Liver (tissue), 9 donors: ENCODE measurements around the gene NHSL2. TPM values are rescaled to one million over a fixed set of nuclear protein-coding genes. Genes with fewer than 3 reads are reported as not detected.

ENCODE experiments used
- DNase-seq: peaks from one replicate; pipeline ENCODE4 v3.0.0-alpha.2; 2017; ENCODE audit warnings: low spot score
- H3K27ac ChIP-seq, 2 donors: one replicate each; pipeline ENCODE4 v1.7.0; 2013; ENCODE audit warnings: inconsistent platforms in 2 of 2, low read length in 2 of 2, control low read depth in 1 of 2, low read depth in 1 of 2, mild to moderate bottlenecking in 1 of 2
- H3K27me3 ChIP-seq, 4 donors: one replicate each; pipeline versions ENCODE4 v1.6.1 to v1.7.0; 2013; ENCODE audit warnings: low read length in 3 of 4, inconsistent platforms in 1 of 4, mild to moderate bottlenecking in 1 of 4, moderate library complexity in 1 of 4; ENCODE audit not compliant: control insufficient read depth in 4 of 4, insufficient read depth in 4 of 4
- H3K36me3 ChIP-seq, 4 donors: one replicate each; pipeline versions ENCODE4 v1.6.1 to v1.7.0; 2013; ENCODE audit warnings: low read length in 3 of 4, mild to moderate bottlenecking in 3 of 4, low read depth in 1 of 4, moderate library complexity in 1 of 4; ENCODE audit not compliant: control insufficient read depth in 4 of 4, insufficient read depth in 3 of 4
- H3K4me1 ChIP-seq, 4 donors: one replicate each; pipeline versions ENCODE4 v1.6.1 to v1.7.0; 2013; ENCODE audit warnings: low read length in 3 of 4, mild to moderate bottlenecking in 3 of 4, moderate library complexity in 1 of 4; ENCODE audit not compliant: control insufficient read depth in 4 of 4, insufficient read depth in 4 of 4
- H3K4me3 ChIP-seq, 3 donors: one replicate each; pipeline versions ENCODE4 v1.6.1 to v1.7.0; 2013; ENCODE audit warnings: low read length in 3 of 3, control low read depth in 1 of 3, low read depth in 1 of 3, mild to moderate bottlenecking in 1 of 3
- H3K9ac ChIP-seq, 2 donors: one replicate each; pipeline ENCODE4 v1.7.0; 2013; ENCODE audit warnings: low read length in 2 of 2, mild to moderate bottlenecking in 2 of 2, moderate library complexity in 2 of 2, control low read depth in 1 of 2, low read depth in 1 of 2
- H3K9me3 ChIP-seq, 4 donors: one replicate each; pipeline versions ENCODE4 v1.6.1 to v1.7.0; 2013; ENCODE audit warnings: low read length in 3 of 4; ENCODE audit not compliant: control insufficient read depth in 4 of 4
- EGR1 ChIP-seq, 2 donors: IDR thresholded peaks; 2 replicates each; pipeline ENCODE4 v1.6.1; 2016 to 2018; ENCODE audit warnings: antibody characterized with exemption in 2 of 2, low read depth in 2 of 2
- FOXA1 ChIP-seq: IDR thresholded peaks from 2 replicates; pipeline ENCODE4 v1.6.1; 2016; ENCODE audit warnings: antibody characterized with exemption
- FOXA2 ChIP-seq: IDR thresholded peaks from 2 replicates; pipeline ENCODE4 v1.6.1; 2016; ENCODE audit warnings: antibody characterized with exemption
- HNF4A ChIP-seq, 2 donors: conservative IDR thresholded peaks; 2 replicates each; pipeline ENCODE4 v1.6.1; 2016; ENCODE audit warnings: antibody characterized with exemption in 2 of 2, mild to moderate bottlenecking in 2 of 2
- RAD21 ChIP-seq, 2 donors: IDR thresholded peaks; 2 replicates each; pipeline ENCODE4 v1.6.1; 2016; ENCODE audit warnings: antibody characterized with exemption in 2 of 2, mild to moderate bottlenecking in 2 of 2
- RXRA ChIP-seq, 2 donors: IDR thresholded peaks; 2 replicates each; pipeline ENCODE4 v1.6.1; 2017 to 2018; ENCODE audit warnings: antibody characterized with exemption in 2 of 2, mild to moderate bottlenecking in 1 of 2
- SP1 ChIP-seq: IDR thresholded peaks from 2 replicates; pipeline ENCODE4 v1.6.1; 2018; ENCODE audit warnings: antibody characterized with exemption, mild to moderate bottlenecking
- TAF1 ChIP-seq: conservative IDR thresholded peaks from 2 replicates; pipeline ENCODE4 v1.6.1; 2016; ENCODE audit warnings: antibody characterized with exemption, mild to moderate bottlenecking
- YY1 ChIP-seq: IDR thresholded peaks from 2 replicates; pipeline ENCODE4 v1.6.1; 2016; ENCODE audit warnings: antibody characterized with exemption, mild to moderate bottlenecking
- WGBS: extraction: QIAGEN DNeasy Blood & Tissue Kit; methylation state at CpG from one replicate; pipeline ENCODE4 v1.1.7; 2013; 5-methylcytosine and 5-hydroxymethylcytosine counted together
- polyA plus RNA-seq, 2 donors: library from polyadenylated mRNA; stranded (reverse) in 1 of 2; unstranded in 1 of 2; fragments of 200-250 nt in 1 of 2; fragments of >200 nt in 1 of 2; fragmentation: Nextera tagmentation in 1 of 2; extraction: Ambion mirVana in 1 of 2; gene quantifications; one replicate each; pipeline versions ENCODE4 v1.2.1 to v1.2.3, GENCODE V29; 2013 to 2015
- total RNA-seq, 2 donors: library from RNA; depleted of rRNA; stranded (reverse); fragments of >200 nt; gene quantifications; one replicate each; pipeline ENCODE4 v1.2.3, GENCODE V29; 2014
- TF ChIP-seq, protein P1 (sequence below): IDR thresholded peaks from 2 replicates; pipeline ENCODE4 v1.6.1; 2016; ENCODE audit warnings: antibody characterized with exemption, mild to moderate bottlenecking
- TF ChIP-seq, protein P2 (sequence below): IDR thresholded peaks from 2 replicates; pipeline ENCODE4 v1.6.1; 2016; ENCODE audit warnings: antibody characterized with exemption
- TF ChIP-seq, protein P3 (sequence below): IDR thresholded peaks from 2 replicates; pipeline ENCODE4 v1.6.1; 2016; ENCODE audit warnings: antibody characterized with exemption
- TF ChIP-seq, protein P4 (sequence below): IDR thresholded peaks from 2 replicates; pipeline ENCODE4 v1.6.1; 2016; ENCODE audit warnings: antibody characterized with exemption
- donor health status: healthy.
- donor health status: healthy.
- donor health status: healthy.
- donor health status: healthy.
- donor health status: healthy.

The NHSL2 gene
- total and polyA plus RNA-seq, 4 donors, result 0.45 to 1.3 (median 1.1) TPM

DNA sequence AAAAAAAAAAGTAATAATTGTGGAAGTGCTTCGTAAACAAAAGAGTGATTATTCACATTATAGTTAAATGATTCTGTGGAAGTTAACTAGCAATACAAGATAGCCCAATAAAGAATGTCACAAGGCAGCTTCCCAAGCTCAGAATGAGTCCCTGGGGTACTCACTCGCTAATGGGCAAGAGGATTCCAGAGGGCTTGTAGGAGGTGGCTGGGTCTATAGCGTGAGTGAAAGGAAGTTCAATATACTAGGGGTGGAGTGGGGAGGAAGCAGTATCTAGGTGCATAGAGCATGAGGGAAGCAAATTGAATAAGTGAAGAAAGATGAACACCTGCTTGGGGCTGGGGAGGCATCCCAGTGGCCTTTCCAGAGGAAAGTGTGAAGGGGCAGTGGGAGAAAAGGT lies 178.6 kb downstream of the NHSL2 start:
- no peaks in the 10 kb centered on the region for H3K36me3 ChIP-seq
- WGBS, result 84% methylated on average over 3 of the region's 3 CpGs
- no peak for TF ChIP-seq HNF4A (conservative IDR thresholded peaks at IDR 0.05)

DNA sequence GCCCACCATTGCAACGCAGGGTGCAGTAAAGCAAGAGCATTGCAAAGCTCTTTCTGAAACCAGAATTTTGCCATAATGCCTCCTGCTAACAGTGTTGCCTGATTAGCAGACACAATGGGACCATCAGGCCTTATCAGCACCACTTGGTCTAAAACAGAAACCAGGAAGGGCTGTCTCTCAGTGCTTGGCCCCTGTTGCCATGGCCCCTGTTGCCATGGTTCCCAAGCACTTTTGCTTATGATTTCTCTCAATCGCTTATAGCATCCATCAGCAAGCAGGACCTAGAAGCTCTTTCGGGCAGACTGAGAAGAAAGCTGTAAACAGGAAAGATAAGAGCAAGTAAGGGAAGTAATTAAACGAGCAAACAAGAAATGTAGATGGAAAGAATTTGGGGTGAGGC lies 184.2 kb downstream of the NHSL2 start:
- WGBS, result 62% methylated on average over 4 of the region's 4 CpGs
- Histone ChIP-seq H3K27me3 (no peaks in the 10 kb centered on the region), H3K4me1 (peaks cover 0 to 4% (median 0%) of the 10 kb centered on the region in 4 donors), H3K9me3 (no peaks in the 10 kb centered on the region), H3K4me3 (no peak overlapping the region), H3K9ac (no peak overlapping the region), H3K27ac (no peak overlapping the region), H3K36me3 (no peaks in the 10 kb centered on the region)
- DNase-seq, result peak; percentile 40
- no peak for TF ChIP-seq TAF1

More for the DNA sequence above, 178.6 kb downstream of the NHSL2 start:
- no peak overlapping the region for H3K9ac ChIP-seq
- H3K9me3 ChIP-seq, result no peaks in the 10 kb centered on the region
- H3K4me3 ChIP-seq, result no peak overlapping the region
- no peak overlapping the region for H3K27ac ChIP-seq
- no peak for DNase-seq
- H3K4me1 ChIP-seq, result no peaks in the 10 kb centered on the region
- H3K27me3 ChIP-seq, result no peaks in the 10 kb centered on the region

DNA sequence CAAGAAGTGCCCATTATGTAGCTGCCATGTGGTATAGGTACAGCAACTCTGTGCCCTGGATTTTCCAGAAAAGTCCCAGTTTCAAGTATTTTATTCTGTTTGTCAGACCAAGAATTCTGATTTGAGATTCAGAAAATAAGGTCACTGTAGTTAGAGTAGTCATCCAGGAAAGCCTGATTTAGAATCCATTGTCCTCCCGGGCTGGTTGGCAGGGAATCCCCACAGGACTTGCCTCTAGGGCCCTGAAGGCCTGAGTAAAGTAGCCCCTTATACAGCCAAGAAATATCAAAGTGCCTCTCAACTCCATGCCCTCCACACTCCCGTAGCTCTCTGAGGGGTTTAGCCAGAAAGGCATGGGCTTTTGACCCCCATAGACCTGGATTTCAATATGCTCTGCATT lies 184.7 kb downstream of the NHSL2 start:
- TF ChIP-seq EGR1 (IDR thresholded peaks at IDR 0.05; ENCODE audit: low read depth in 2 of 2) (no peak), FOXA1 (no peak), YY1 (no peak), TAF1 (no peak), RAD21 (IDR thresholded peaks at IDR 0.05) (no peak), FOXA2 (no peak), RXRA (IDR thresholded peaks at IDR 0.05) (no peak), HNF4A (conservative IDR thresholded peaks at IDR 0.05) (no peak), SP1 (no peak)
- TF ChIP-seq, protein P1, sequence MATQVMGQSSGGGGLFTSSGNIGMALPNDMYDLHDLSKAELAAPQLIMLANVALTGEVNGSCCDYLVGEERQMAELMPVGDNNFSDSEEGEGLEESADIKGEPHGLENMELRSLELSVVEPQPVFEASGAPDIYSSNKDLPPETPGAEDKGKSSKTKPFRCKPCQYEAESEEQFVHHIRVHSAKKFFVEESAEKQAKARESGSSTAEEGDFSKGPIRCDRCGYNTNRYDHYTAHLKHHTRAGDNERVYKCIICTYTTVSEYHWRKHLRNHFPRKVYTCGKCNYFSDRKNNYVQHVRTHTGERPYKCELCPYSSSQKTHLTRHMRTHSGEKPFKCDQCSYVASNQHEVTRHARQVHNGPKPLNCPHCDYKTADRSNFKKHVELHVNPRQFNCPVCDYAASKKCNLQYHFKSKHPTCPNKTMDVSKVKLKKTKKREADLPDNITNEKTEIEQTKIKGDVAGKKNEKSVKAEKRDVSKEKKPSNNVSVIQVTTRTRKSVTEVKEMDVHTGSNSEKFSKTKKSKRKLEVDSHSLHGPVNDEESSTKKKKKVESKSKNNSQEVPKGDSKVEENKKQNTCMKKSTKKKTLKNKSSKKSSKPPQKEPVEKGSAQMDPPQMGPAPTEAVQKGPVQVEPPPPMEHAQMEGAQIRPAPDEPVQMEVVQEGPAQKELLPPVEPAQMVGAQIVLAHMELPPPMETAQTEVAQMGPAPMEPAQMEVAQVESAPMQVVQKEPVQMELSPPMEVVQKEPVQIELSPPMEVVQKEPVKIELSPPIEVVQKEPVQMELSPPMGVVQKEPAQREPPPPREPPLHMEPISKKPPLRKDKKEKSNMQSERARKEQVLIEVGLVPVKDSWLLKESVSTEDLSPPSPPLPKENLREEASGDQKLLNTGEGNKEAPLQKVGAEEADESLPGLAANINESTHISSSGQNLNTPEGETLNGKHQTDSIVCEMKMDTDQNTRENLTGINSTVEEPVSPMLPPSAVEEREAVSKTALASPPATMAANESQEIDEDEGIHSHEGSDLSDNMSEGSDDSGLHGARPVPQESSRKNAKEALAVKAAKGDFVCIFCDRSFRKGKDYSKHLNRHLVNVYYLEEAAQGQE, result no peak
- TF ChIP-seq, protein P2, sequence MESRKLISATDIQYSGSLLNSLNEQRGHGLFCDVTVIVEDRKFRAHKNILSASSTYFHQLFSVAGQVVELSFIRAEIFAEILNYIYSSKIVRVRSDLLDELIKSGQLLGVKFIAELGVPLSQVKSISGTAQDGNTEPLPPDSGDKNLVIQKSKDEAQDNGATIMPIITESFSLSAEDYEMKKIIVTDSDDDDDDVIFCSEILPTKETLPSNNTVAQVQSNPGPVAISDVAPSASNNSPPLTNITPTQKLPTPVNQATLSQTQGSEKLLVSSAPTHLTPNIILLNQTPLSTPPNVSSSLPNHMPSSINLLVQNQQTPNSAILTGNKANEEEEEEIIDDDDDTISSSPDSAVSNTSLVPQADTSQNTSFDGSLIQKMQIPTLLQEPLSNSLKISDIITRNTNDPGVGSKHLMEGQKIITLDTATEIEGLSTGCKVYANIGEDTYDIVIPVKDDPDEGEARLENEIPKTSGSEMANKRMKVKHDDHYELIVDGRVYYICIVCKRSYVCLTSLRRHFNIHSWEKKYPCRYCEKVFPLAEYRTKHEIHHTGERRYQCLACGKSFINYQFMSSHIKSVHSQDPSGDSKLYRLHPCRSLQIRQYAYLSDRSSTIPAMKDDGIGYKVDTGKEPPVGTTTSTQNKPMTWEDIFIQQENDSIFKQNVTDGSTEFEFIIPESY, result no peak
- TF ChIP-seq, protein P3, sequence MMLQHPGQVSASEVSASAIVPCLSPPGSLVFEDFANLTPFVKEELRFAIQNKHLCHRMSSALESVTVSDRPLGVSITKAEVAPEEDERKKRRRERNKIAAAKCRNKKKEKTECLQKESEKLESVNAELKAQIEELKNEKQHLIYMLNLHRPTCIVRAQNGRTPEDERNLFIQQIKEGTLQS, result no peak
- TF ChIP-seq, protein P4, sequence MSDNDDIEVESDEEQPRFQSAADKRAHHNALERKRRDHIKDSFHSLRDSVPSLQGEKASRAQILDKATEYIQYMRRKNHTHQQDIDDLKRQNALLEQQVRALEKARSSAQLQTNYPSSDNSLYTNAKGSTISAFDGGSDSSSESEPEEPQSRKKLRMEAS, result no peak
- no peaks in the 10 kb centered on the region for H3K36me3 ChIP-seq
- DNase-seq, result no peak
- H3K27me3 ChIP-seq, result no peaks in the 10 kb centered on the region
- no peak overlapping the region for H3K4me3 ChIP-seq
- H3K4me1 ChIP-seq, result peaks cover 0 to 4% (median 0%) of the 10 kb centered on the region in 4 donors
- H3K9me3 ChIP-seq, result no peaks in the 10 kb centered on the region
- no peak overlapping the region for H3K9ac ChIP-seq
- no peak overlapping the region for H3K27ac ChIP-seq
- 59% methylated on average over 2 of the region's 2 CpGs for WGBS
